Right cardiac atrium (tissue), 5 donors: ENCODE measurements around the gene NACC2. TPM values are rescaled to one million over a fixed set of nuclear protein-coding genes. Genes with fewer than 3 reads are reported as not detected.
A peak's percentile ranks its signal among the peaks of the same experiment; 100 is the strongest.

ENCODE experiments used
- ATAC-seq, 2 donors: fragments of 200-7000 bp; cut with Tn5 transposase; one replicate each; pipeline versions ENCODE4 v1.8.0 to v1.9.1; 2020; ENCODE audit warnings: moderate library complexity in 2 of 2, mild to moderate bottlenecking in 1 of 2
- DNase-seq, 3 donors: peaks; one replicate each; pipeline ENCODE4 v3.0.0-alpha.2; 2020
- H3K27ac ChIP-seq: one replicate; pipeline ENCODE4 v1.5.1; 2013; ENCODE audit warnings: mild to moderate bottlenecking, low read length, control low read depth, moderate library complexity
- H3K27me3 ChIP-seq: one replicate; pipeline ENCODE4 v1.6.1; 2013; ENCODE audit not compliant: control insufficient read depth, insufficient read depth
- H3K4me1 ChIP-seq: one replicate; pipeline ENCODE4 v1.6.1; 2013; ENCODE audit warnings: low read length; ENCODE audit not compliant: control insufficient read depth, insufficient read depth
- H3K4me3 ChIP-seq: one replicate; pipeline ENCODE4 v1.5.1; 2013; ENCODE audit warnings: low read length, control low read depth
- H3K9me3 ChIP-seq: one replicate; pipeline ENCODE4 v1.6.1; 2013; ENCODE audit warnings: low read length; ENCODE audit not compliant: control insufficient read depth
- WGBS: extraction: QIAGEN DNeasy Blood & Tissue Kit; methylation state at CpG from one replicate; pipeline ENCODE4 v1.1.7; 2013; 5-methylcytosine and 5-hydroxymethylcytosine counted together
- intact Hi-C, 4 donors: fragments of 100-400 bp; cut with DNase I; formaldehyde crosslinking; loops; one replicate each; pipeline versions ENCODE4 v1.11.0 to v1.14.0; 2022 to 2023
- polyA plus RNA-seq: library from polyadenylated mRNA; stranded (reverse); fragments of 200-250 nt; gene quantifications from one replicate; pipeline ENCODE4 v1.2.3, GENCODE V29; 2013
- total RNA-seq, 4 donors: library from RNA; stranded (reverse); fragmentation: NEBNext Ultra II Directional; extraction: Animal tissue kit (Norgen Biotek cat#: 25700); gene quantifications; one replicate each; pipeline ENCODE4 v1.2.1, GENCODE V29; 2021
- donor health status: healthy with polysubstance abuse.
- donor health status: DM: no; HTN: yes; CAD: no.
- donor health status: DM: no; HTN: no; CAD: no.
- donor health status: DM: no; HTN: yes; CAD: no; lungs with severe emphysema.
- donor health status: DM: yes; HTN: yes; CAD: no.

Gene NACC2
- total and polyA plus RNA-seq, 5 donors = 19.4 to 45.3 (median 34.1) TPM

DNA sequence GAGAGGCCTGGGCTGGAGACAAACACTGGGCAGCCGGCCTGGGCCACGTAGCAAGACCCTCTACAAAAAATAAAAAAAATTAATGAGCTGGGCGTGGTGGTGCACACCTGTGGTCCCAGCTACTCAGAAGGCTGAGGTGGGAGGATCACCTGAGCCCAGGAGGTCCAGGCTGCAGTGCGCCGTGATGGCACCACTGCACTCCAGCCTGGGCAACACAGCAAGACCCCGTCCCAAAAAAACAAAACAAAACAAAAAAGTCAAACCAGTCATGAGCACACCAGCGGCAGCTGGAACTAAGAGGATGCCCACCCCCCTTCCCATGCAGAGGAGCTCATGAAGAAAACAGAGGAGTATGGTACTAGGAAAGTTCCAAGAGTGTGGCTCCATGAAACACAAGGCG lies 131.8 kb downstream of the NACC2 start:
- H3K27me3 ChIP-seq = no peaks in the 10 kb centered on the region
- H3K4me1 ChIP-seq = no peaks in the 10 kb centered on the region
- intact Hi-C loops = loop anchor here in 1 of 4 donors (10.0 kb wide), 2 partner anchors 99 to 321 kb away; no protein-coding TSS in a partner anchor
- ATAC-seq = no peak
- WGBS = 88% methylated on average over 8 of the region's 8 CpGs
- DNase-seq = no peak
- H3K9me3 ChIP-seq = no peaks in the 10 kb centered on the region
- H3K4me3 ChIP-seq = no peak overlapping the region
- no peak overlapping the region for H3K27ac ChIP-seq

DNA sequence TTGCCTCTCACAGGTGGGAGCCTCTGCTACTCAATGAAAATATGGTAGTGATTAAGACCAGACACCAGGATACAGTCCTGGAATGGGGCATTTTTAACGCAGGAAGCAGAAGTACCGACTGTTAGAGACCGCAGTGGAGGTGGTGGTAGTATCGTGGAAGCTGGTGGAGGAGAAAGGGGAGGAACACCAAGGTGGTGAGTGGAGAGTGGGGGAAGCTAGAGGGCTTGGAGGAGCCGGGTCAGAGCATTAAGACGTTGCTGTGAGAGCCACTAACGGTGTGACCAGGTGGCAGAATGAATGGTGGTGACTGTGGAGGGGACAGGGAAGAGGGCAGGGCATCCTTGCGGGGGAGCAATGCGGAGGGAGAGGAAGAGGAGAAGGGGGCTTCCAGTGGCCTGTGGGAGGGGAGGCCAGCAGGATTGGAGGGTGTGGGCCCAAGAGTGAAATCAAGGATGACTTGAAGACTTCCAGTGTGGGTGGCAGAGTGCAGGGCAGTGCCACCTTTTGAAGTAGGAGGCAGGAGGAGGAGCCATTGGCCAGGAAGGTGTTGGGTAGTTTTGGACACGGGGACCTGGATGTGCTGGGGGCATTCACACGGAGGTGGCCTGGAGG lies 132.3 kb downstream of the NACC2 start:
- no peaks in the 10 kb centered on the region for H3K27me3 ChIP-seq
- ATAC-seq (no peak), DNase-seq (no peak)
- WGBS = 63% methylated on average over 11 of the region's 11 CpGs
- H3K27ac ChIP-seq = no peak overlapping the region
- H3K4me1 ChIP-seq = no peaks in the 10 kb centered on the region
- intact Hi-C loops = loop anchor here in 1 of 4 donors (10.0 kb wide), 2 partner anchors 98 to 322 kb away; no protein-coding TSS in a partner anchor
- no peak overlapping the region for H3K4me3 ChIP-seq
- H3K9me3 ChIP-seq = no peaks in the 10 kb centered on the region

GRCh38 chr9:135961811-135962695 lies 133.0 kb downstream of the NACC2 start:
- no peak for ATAC-seq
- 45% methylated on average over 15 of the region's 15 CpGs for WGBS
- Histone ChIP-seq H3K9me3 (no peaks in the 10 kb centered on the region), H3K4me3 (no peak overlapping the region), H3K27ac (no peak overlapping the region), H3K4me1 (no peaks in the 10 kb centered on the region), H3K27me3 (no peaks in the 10 kb centered on the region)
- DNase-seq = peak in 1 of 3 donors; percentile 7
- intact Hi-C loops = loop anchor here in 1 of 4 donors (10.0 kb wide), 2 partner anchors 97 to 323 kb away; no protein-coding TSS in a partner anchor

GRCh38 chr9:135961277-135961715 lies 133.8 kb downstream of the NACC2 start, which contains the start of gene UBAC1:
Gene UBAC1, minus strand, starts transcription at chr9:135961373. Its CDS starts 211 bp downstream, at chr9:135961162.
- intact Hi-C loops = loop anchor here in 1 of 4 donors (10.0 kb wide), 2 partner anchors 96 to 324 kb away; no protein-coding TSS in a partner anchor
- DNase-seq (peak; percentile 97 to 99 (median 99)), ATAC-seq (peak; percentile 93 to 94)
- Histone ChIP-seq H3K4me1 (no peaks in the 10 kb centered on the region), H3K9me3 (no peaks in the 10 kb centered on the region), H3K27ac (peak within 1 kb of the TSS; percentile 98), H3K4me3 (peak within 1 kb of the TSS; percentile 96), H3K27me3 (no peaks in the 10 kb centered on the region)
- WGBS = under 1% methylated on average over 53 of the region's 53 CpGs

DNA sequence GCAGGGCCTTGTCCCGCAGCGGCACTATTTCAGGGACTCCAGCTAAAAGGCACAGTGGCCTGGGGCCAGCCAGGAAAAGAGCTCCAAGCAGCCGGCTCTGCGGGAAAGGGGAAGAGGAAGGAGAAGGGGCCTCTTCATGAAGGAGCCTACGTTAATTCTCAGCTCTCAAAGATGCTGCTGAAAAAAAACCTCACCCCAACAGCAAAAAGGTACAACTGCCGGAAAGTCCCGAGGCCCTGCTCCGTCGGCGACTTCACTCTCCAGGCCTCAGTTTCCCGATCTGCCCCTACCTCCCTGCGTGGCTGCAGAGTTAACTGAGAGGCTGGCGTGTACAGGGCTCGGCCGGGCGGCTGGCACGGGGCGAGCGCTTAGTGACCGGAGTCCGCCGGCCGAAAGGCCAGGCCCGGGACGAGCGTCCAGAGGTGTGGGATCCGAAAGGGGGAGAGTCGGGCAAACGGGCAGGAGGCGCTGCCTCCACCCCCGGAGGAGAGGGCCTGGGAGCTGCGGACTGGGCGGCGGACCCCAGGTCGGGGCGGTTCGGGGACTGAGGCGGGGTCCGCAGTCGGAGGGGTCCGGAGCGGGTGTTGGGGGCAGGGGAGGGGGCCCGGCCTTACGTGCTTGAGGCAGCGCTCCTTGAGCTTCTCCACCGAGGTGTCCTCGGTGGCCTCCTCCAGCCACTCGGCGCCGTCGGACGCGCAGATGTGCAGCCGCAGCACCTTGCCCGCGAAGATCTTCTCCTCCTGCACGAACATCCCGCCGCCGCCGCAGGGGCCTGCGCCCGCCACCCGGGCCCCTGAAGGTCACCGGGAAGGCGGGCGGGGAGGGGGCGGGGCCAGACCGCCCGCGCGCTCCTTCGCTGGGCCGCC lies 134.4 kb downstream of the NACC2 start:
- DNase-seq = peak in 1 of 3 donors; percentile 68
- no peaks in the 10 kb centered on the region for H3K27me3 ChIP-seq
- H3K27ac ChIP-seq = peak overlapping the region; percentile 98
- ATAC-seq = peak; percentile 20 to 44
- peak overlapping the region; percentile 96 for H3K4me3 ChIP-seq
- intact Hi-C loops = loop anchor here in 1 of 4 donors (10.0 kb wide), 2 partner anchors 96 to 324 kb away; no protein-coding TSS in a partner anchor
- H3K9me3 ChIP-seq = no peaks in the 10 kb centered on the region
- under 1% methylated on average over 74 of the region's 74 CpGs for WGBS
- no peaks in the 10 kb centered on the region for H3K4me1 ChIP-seq

GRCh38 chr9:135959814-135960213 lies 135.3 kb downstream of the NACC2 start:
- H3K4me1 ChIP-seq = no peaks in the 10 kb centered on the region
- intact Hi-C loops = loop anchor here in 3 of 4 donors (10.0 kb wide), 2 partner anchors 95 to 325 kb away; no protein-coding TSS in a partner anchor

GRCh38 chr9:135958485-135958884 lies 136.6 kb downstream of the NACC2 start:
- intact Hi-C loops = loop anchor here in 2 of 4 donors (10.0 kb wide), 1 partner anchor 94 kb away; no protein-coding TSS in a partner anchor
- H3K27ac ChIP-seq = no peak overlapping the region
- H3K27me3 ChIP-seq = no peaks in the 10 kb centered on the region
- 85% methylated on average over 12 of the region's 12 CpGs for WGBS
- no peak for ATAC-seq
- no peak overlapping the region for H3K4me3 ChIP-seq
- H3K4me1 ChIP-seq = no peaks in the 10 kb centered on the region
- peak in 1 of 3 donors; percentile 65 for DNase-seq
- H3K9me3 ChIP-seq = no peaks in the 10 kb centered on the region

More at GRCh38 chr9:135959814-135960213, 135.3 kb downstream of the NACC2 start:
- no peaks in the 10 kb centered on the region for H3K9me3 ChIP-seq
- WGBS = 37% methylated on average over 9 of the region's 9 CpGs
- peak overlapping the region; percentile 96 for H3K4me3 ChIP-seq
- ATAC-seq (no peak), DNase-seq (no peak)
- no peak overlapping the region for H3K27ac ChIP-seq
- no peaks in the 10 kb centered on the region for H3K27me3 ChIP-seq

- no peak overlapping the region for H3K4me3 ChIP-seq
- DNase-seq (no peak), ATAC-seq (no peak)
- H3K9me3 ChIP-seq = no peaks in the 10 kb centered on the region
- H3K27ac ChIP-seq = no peak overlapping the region
- no peaks in the 10 kb centered on the region for H3K27me3 ChIP-seq
- no peaks in the 10 kb centered on the region for H3K4me1 ChIP-seq
- 86% methylated on average over 9 of the region's 9 CpGs for WGBS
- intact Hi-C loops = loop anchor here in 2 of 4 donors (10.0 kb wide), 1 partner anchor 93 kb away; no protein-coding TSS in a partner anchor
Observed at GRCh38 chr9:135957431-135957830, 137.7 kb downstream of the NACC2 start.

GRCh38 chr9:135956802-135957174 lies 138.3 kb downstream of the NACC2 start:
- Histone ChIP-seq H3K9me3 (no peaks in the 10 kb centered on the region), H3K4me1 (no peaks in the 10 kb centered on the region), H3K27ac (no peak overlapping the region), H3K27me3 (no peaks in the 10 kb centered on the region), H3K4me3 (no peak overlapping the region)
- intact Hi-C loops = loop anchor here in 2 of 4 donors (10.0 kb wide), 1 partner anchor 92 kb away; no protein-coding TSS in a partner anchor
- 79% methylated on average over 8 of the region's 8 CpGs for WGBS
- no peak for ATAC-seq
- DNase-seq = no peak
